ENCODE results near the gene SORCS1.

DNA sequence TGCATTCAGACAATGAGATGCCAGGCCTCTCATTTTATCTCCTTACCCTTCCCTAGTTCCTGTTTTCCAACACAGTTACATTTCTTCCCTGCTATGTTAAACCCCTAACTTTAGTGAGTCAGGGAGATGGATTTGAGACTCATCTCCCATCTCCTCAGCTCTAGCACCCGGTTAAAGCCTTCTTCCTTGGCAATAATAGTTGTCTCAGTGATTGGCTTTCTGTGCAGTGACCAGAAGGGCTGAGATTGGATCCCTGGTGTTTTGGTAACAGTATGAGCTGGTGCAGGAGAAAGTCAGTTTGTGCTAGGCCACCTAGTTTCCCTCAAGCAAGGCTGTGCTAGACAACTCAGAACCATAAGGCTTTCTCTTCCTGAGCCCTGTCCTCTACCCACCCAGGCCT, 212.5 kb downstream of the SORCS1 start:
- TF ChIP-seq, protein P1, sequence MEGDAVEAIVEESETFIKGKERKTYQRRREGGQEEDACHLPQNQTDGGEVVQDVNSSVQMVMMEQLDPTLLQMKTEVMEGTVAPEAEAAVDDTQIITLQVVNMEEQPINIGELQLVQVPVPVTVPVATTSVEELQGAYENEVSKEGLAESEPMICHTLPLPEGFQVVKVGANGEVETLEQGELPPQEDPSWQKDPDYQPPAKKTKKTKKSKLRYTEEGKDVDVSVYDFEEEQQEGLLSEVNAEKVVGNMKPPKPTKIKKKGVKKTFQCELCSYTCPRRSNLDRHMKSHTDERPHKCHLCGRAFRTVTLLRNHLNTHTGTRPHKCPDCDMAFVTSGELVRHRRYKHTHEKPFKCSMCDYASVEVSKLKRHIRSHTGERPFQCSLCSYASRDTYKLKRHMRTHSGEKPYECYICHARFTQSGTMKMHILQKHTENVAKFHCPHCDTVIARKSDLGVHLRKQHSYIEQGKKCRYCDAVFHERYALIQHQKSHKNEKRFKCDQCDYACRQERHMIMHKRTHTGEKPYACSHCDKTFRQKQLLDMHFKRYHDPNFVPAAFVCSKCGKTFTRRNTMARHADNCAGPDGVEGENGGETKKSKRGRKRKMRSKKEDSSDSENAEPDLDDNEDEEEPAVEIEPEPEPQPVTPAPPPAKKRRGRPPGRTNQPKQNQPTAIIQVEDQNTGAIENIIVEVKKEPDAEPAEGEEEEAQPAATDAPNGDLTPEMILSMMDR (IDR thresholded peaks at IDR 0.05) = no peak
- no peak for TF ChIP-seq POLR2A (IDR thresholded peaks at IDR 0.05)

All from thyroid gland (tissue), 4 donors.